ENCODE data around the gene PRKCA.

PRKCA gene

DNA sequence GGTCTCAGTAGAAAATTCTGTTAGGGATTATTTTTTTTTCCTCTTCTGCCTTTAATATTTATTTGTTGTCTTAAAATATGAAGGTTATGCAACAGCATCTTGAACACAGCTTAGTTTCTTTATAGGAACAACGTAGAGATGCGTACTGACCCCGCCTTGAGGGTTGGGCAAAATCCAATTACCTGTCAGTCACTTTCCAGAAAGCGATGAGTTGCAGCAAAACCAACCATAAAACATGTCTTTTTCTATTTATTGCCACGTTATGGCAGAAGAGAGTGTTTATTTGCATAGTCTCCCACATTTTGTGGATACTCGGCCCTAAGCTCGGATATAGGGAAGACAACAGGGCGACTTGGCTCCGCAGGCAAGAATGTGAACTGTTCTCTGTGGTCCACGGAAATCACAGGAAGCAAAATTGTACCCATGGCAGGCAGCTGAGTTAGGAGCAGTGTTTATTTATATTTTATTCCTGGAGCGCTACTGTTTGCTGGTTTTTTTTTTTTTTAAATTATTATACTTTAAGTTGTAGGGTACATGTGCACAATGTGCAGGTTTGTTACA lies 488.2 kb downstream of the PRKCA start:
- no peak for DNase-seq

DNA sequence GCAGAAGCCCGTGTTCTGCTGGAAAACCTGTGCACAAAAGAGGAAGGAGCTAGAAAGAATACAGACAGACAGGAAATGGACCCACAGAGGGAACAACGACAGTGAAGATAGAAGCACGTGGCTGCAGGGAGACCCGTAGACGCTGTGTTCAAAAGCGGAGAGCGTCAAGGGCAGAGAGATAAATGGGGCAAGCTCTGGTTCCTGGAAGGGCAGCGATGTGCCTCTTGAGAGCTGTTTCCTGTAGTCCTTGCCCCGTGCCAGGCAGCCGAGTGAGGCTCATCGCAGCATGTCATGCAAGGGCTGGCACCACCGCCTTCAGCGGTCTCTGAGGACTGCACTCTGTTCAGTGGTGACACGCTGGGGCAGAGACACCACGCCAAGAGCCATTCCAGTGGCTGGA lies 488.9 kb downstream of the PRKCA start:
- no peak for DNase-seq

- no peak for DNase-seq
Observed at GRCh38 chr17:66793814-66794213, 491.4 kb downstream of the PRKCA start.

- no peak for DNase-seq
Observed at GRCh38 chr17:66795486-66795885, 493.1 kb downstream of the PRKCA start.

GRCh38 chr17:66799849-66800537 lies 497.6 kb downstream of the PRKCA start:
- DNase-seq, result no peak

DNA sequence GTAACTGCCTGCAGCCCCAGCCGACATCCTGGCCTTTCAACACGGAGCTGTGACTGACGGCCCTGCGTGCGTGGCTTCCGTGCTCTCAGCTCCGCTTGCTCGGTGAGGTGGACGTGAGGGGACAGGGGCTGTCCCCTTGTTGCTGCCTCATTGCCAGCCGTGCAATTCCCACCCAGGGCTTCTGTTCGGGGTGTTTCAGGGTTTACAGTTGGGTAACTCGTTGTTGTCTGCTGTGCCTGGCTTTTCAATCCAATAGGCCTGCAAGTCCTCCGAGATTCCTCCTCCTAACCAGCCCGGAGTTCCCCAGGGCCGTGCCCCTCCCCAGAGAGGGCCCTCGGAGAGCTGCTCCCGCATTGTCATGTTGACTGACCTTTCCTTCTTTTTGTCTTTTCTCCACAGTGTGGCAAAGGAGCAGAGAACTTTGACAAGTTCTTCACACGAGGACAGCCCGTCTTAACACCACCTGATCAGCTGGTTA lies 501.1 kb downstream of the PRKCA start:
- no peak for DNase-seq

GRCh38 chr17:66805567-66805966 lies 503.2 kb downstream of the PRKCA start:
- no peak for DNase-seq

- no peak for DNase-seq
Observed at GRCh38 chr17:66807182-66807581, 504.8 kb downstream of the PRKCA start.

- no peak for DNase-seq
Observed at GRCh38 chr17:66809408-66809807, 507.0 kb downstream of the PRKCA start.

DNA sequence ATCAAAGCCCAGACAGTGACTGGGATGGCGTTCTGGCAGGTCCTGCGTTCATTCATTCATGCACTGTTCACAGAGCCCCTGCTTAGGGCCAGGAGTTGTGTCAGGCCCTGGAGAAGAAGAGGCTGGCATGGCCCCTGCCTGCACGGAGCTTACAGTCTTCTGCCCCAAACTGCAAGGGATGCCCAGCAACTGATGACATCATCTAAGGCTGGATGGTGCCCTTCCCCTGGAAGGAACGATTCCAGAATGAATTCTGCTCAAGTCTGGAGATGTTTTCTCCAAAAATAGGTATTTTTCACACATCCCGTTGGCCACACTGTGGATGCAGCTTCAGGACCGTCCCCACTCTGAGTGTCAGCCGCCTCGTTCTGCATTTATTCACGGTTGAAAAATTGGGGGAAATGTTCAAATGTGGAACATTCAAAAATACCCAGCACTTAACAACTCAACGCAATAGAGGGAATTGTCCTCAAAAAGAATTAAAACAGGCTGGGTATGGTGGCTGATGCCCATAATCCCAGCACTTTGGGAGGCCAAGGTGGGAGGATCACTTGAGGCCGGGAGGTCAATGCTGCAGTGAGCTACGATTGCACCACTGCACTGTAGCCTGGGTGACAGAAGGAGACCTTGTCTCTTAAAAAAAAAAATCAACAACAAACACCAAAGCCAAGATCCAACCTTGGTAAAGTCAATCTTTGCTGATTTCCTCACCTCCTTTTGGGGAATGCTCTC lies 508.7 kb downstream of the PRKCA start:
- no peak for DNase-seq

GRCh38 chr17:66811683-66812054 lies 509.3 kb downstream of the PRKCA start:
- no peak for DNase-seq

DNA sequence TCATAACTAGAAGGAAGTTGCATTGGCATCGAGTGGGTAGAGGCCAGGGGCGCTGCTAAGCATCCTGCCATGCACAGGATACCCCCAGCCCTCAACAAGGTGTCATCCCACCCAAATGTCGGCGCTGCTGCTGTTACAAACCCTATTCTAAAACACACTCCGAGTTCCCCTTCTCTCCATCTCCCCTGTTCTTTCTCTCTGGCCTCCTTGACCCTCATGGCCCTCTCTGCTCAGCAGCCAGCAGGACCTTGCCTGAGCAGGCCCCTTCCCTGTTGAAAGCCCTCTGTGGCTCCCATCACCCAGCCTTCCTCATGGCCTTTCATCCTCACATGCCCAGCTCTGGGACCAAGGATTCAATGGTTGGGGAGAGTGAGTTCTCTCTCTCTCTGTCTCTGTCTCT lies 510.2 kb downstream of the PRKCA start:
- DNase-seq, result no peak

DNA sequence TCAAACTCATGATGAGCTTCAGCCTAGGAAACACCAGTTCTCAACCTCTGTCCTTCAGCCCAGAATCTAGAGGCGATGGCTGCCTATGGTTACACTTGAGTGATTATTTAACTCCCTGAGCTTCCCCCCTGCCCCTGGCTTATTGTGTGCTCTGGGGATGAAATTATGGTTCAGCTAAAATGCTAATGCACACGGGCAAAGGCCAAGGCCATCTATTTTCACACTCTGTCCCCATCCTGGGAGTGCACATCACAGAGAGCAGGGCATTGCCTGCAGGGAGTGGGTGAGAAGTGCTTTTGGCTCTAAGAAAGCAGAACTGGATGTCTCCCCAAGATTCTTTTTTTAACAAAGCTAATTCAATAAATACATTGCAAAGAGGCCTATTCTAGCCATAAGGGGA lies 510.9 kb downstream of the PRKCA start:
- DNase-seq, result no peak

DNA sequence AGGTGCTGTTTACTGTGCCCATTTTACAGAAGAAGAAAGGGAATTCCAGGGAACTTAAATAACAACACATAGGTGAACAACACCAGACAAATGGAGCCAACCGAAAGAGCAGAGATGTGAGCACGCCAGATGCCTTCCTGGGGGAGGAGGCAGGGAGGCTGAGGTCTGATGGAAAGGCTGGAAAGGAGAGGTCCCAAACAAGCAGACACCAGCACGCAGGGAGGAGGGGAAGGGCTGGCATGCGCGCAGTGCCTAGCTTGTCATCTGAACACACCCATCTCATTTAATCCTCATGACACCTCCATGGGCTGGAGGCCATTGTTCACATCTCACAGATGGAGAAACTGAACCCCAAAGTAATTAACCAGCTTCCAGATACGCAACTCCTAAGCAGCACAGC lies 511.6 kb downstream of the PRKCA start:
- no peak for DNase-seq

GRCh38 chr17:66814570-66814969 lies 512.2 kb downstream of the PRKCA start:
- no peak for DNase-seq

DNA sequence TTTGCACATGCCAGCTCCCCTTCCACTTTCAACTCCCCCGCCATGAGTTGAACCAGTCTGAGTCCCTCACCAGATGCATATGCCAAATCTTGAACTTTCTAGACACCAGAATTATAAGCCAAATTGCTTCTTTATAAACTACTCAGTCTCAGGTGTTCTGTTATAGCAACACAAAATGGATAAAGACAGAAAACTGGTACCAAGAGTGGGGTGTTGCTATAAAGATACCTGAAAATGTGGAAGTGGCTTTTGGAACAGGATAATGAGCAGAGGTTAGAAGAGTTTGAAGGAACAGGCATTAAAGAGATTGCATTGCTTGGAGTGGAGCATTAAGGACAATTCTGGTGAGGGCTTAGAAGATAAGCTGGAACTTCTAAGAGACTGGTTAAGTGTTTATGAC lies 515.3 kb downstream of the PRKCA start:
- DNase-seq, result no peak

GRCh38 chr17:66819466-66819865 lies 517.1 kb downstream of the PRKCA start:
- DNase-seq, result no peak

GRCh38 chr17:66822009-66822408 lies 519.6 kb downstream of the PRKCA start:
- DNase-seq, result no peak

- no peak for DNase-seq
Observed at GRCh38 chr17:66826856-66827255, 524.4 kb downstream of the PRKCA start.

DNA sequence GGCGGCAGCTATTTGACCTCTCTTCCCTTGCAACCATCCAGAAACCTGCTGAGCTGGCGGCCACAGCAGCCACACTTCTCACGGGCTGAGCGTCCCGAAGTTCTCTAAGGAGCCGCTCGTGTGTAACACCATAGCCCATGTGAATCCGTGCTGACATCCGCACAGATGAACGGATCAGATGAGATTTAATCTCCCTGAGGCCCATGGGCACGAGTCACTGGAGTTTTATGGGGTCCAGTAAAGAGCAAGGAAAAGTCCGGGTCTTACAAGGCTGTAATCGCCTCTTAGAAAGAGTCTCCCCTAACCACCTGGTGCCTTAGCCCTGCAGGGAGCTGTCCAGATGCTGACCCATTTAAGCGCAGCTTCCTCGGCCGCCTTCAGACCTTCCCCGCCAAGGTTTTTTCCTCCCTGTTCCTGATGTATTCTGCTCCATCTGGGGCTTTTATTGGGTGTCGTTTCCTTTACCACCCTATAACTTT lies 527.0 kb downstream of the PRKCA start:
- DNase-seq, result peak; percentile 50

DNA sequence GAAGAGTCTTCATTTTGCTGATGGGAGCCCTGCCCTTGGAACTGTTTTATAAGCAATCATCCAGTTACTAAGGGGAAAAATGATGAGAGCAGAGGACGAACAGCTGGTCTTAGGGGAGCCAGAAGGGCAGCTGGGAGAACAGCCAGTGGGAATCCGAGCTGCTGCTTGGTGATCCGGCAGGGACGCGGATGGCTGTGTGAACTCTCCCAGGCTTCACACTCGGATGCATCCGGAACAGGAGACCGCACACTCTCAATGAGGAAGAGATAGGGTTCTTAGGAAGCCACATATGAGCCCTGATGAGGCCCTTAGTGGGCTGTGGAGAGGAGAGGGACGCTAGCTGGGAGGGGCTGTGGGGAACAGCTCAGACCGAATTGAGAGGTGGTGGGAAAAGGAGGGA lies 527.5 kb downstream of the PRKCA start:
- DNase-seq, result no peak

DNA sequence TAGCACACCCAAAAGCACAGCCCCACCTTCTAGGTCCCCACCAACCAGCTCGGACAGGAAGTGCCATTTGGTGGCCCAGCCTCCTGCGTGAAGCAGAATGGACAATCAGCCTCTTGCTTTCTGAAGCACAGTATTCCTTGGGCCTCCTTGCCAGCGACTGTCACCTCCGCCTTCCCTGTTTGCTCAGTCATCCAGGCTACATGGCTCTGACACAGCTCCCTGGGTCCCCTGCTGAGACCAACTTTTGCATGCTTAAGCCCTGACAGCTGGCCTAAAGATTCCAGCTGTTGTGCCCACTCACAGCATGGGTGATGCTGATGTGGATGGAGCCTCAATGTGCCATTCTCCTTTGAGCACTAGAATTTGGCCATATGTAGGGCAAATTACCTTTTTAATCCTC lies 528.0 kb downstream of the PRKCA start:
- no peak for DNase-seq

DNA sequence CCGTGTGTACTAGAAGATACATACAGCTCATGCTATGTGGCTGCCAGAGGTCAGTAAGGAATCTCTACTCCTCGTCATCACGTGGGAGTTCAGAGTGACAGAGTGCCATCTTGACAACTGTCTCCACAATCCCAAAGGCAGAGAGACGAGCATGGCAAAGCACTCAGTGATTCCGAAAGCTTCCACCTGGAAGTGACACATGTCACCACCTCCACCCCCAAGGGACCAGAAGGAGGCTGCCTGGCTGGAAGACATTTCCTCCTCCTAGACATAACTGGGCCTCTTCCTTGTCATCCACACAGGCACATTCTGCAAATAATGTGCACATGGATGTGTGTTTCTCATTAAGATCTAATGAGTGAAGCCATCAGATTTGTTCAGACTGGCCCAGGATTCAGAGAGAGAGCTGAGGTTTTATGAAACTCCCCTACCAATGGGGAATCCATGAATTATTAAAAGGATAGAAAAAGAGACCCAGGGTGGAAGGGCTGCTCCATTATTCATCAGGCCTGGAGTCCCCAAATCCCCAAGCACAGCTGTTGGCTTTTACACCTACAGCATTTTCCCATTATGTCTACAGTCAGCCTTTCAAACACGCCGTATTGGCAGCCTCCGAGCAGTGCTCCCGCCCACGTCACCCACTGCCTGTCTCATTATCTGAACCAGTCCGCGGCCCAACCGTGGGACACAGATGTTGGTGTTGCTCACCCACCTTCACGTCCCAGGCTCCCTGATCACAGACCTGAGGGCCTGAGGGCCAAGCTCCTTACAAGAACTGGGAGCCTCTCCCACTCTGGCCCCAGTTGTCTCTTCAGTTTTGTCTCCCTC lies 529.2 kb downstream of the PRKCA start:
- no peak for DNase-seq

Data from HCEC 1CT (cell line).